ENCODE measurements around the gene SRGAP3.

Gene SRGAP3

GRCh38 chr3:9247941-9248521 lies 1.4 kb downstream of the SRGAP3 start:
- H3F3A ChIP-seq (ENCODE audit: low read depth), result peaks cover 3% of the 10 kb centered on the region; the same call in 1 of the 2 replicates
- H3K9me2 ChIP-seq (replicated peaks; ENCODE audit: low read depth, low read length), result no peaks in the 10 kb centered on the region
- H3K4me1 ChIP-seq (ENCODE audit: insufficient read depth, low read length, poor library complexity, severe bottlenecking), result peaks cover 47% of the 10 kb centered on the region
- H3K4me2 ChIP-seq (ENCODE audit: low read depth, low read length, poor library complexity, severe bottlenecking), result peak overlapping the region; percentile 91
- peaks cover 6% of the 10 kb centered on the region for H4K20me1 ChIP-seq (ENCODE audit: insufficient read depth, low read length, poor library complexity, severe bottlenecking)
- peak overlapping the region; percentile 87 for H2AFZ ChIP-seq (ENCODE audit: low read length)
- no peak for TF ChIP-seq CTCF (conservative IDR thresholded peaks at IDR 0.05; ENCODE audit: low read length)
- no peak for TF ChIP-seq EZH2phosphoT487 (IDR thresholded peaks at IDR 0.05; ENCODE audit: borderline replicate concordance)
- peak overlapping the region; percentile 91 for H3K4me3 ChIP-seq (ENCODE audit: low read length, poor library complexity, severe bottlenecking)
- no peaks in the 10 kb centered on the region for H3K36me3 ChIP-seq (ENCODE audit: insufficient read depth, low read length)
- peak overlapping the region; percentile 82 for H3K9ac ChIP-seq (ENCODE audit: low read depth, low read length, poor library complexity, severe bottlenecking)
- peaks cover 62% of the 10 kb centered on the region for H3K79me2 ChIP-seq (ENCODE audit: insufficient read depth, low read length)
- H3K27me3 ChIP-seq (ENCODE audit: insufficient read depth, low read length, poor library complexity, severe bottlenecking), result no peaks in the 10 kb centered on the region
- no peaks in the 10 kb centered on the region for H3K9me3 ChIP-seq (ENCODE audit: insufficient read depth, low read depth, low read length)

GRCh38 chr3:9247361-9247940 lies 2.0 kb downstream of the SRGAP3 start:
- Histone ChIP-seq H3K4me2 (ENCODE audit: low read depth, low read length, poor library complexity, severe bottlenecking) (peak overlapping the region; percentile 91), H3K79me2 (ENCODE audit: insufficient read depth, low read length) (peaks cover 65% of the 10 kb centered on the region), H3K36me3 (ENCODE audit: insufficient read depth, low read length) (no peaks in the 10 kb centered on the region), H3K9me3 (ENCODE audit: insufficient read depth, low read depth, low read length) (no peaks in the 10 kb centered on the region), H3K4me1 (ENCODE audit: insufficient read depth, low read length, poor library complexity, severe bottlenecking) (peaks cover 47% of the 10 kb centered on the region), H3F3A (ENCODE audit: low read depth) (peaks cover 3% of the 10 kb centered on the region; the same call in 1 of the 2 replicates), H3K27me3 (ENCODE audit: insufficient read depth, low read length, poor library complexity, severe bottlenecking) (no peaks in the 10 kb centered on the region), H2AFZ (ENCODE audit: low read length) (peak overlapping the region; percentile 87; the same call in 1 of the 2 replicates), H4K20me1 (ENCODE audit: insufficient read depth, low read length, poor library complexity, severe bottlenecking) (peaks cover 6% of the 10 kb centered on the region), H3K9ac (ENCODE audit: low read depth, low read length, poor library complexity, severe bottlenecking) (peak overlapping the region; percentile 82), H3K9me2 (replicated peaks; ENCODE audit: low read depth, low read length) (no peaks in the 10 kb centered on the region), H3K4me3 (ENCODE audit: low read length, poor library complexity, severe bottlenecking) (peak overlapping the region; percentile 91)
- TF ChIP-seq EZH2phosphoT487 (IDR thresholded peaks at IDR 0.05; ENCODE audit: borderline replicate concordance) (no peak), CTCF (conservative IDR thresholded peaks at IDR 0.05; ENCODE audit: low read length) (no peak)

GRCh38 chr3:9246189-9246588 lies 3.3 kb downstream of the SRGAP3 start:
- Histone ChIP-seq H3K27me3 (ENCODE audit: insufficient read depth, low read length, poor library complexity, severe bottlenecking) (no peaks in the 10 kb centered on the region), H3K4me1 (ENCODE audit: insufficient read depth, low read length, poor library complexity, severe bottlenecking) (peaks cover 50% of the 10 kb centered on the region), H3K4me3 (ENCODE audit: low read length, poor library complexity, severe bottlenecking) (peak overlapping the region; percentile 91), H3F3A (ENCODE audit: low read depth) (peaks cover 3% of the 10 kb centered on the region; the same call in 1 of the 2 replicates), H3K9ac (ENCODE audit: low read depth, low read length, poor library complexity, severe bottlenecking) (peak overlapping the region; percentile 82), H3K9me3 (ENCODE audit: insufficient read depth, low read depth, low read length) (no peaks in the 10 kb centered on the region), H3K36me3 (ENCODE audit: insufficient read depth, low read length) (no peaks in the 10 kb centered on the region), H4K20me1 (ENCODE audit: insufficient read depth, low read length, poor library complexity, severe bottlenecking) (peaks cover 6% of the 10 kb centered on the region), H3K9me2 (replicated peaks; ENCODE audit: low read depth, low read length) (no peaks in the 10 kb centered on the region), H3K4me2 (ENCODE audit: low read depth, low read length, poor library complexity, severe bottlenecking) (peak overlapping the region; percentile 91), H2AFZ (ENCODE audit: low read length) (no peak overlapping the region), H3K79me2 (ENCODE audit: insufficient read depth, low read length) (peaks cover 73% of the 10 kb centered on the region)
- no peak for TF ChIP-seq CTCF (conservative IDR thresholded peaks at IDR 0.05; ENCODE audit: low read length)
- TF ChIP-seq EZH2phosphoT487 (IDR thresholded peaks at IDR 0.05; ENCODE audit: borderline replicate concordance), result no peak

Measured in Loucy (cell line).